GM18907 (cell line): Measurements from ENCODE around the gene IQCH.
"Not testable (repeated sequence)": the region's sequence is repeated elsewhere in the genome, so short reads cannot be mapped to it uniquely, and the experiment has no call there.

Source experiments
- ATAC-seq: cut with Tn5 transposase; IDR thresholded peaks from one replicate; pipeline ENCODE4 v1.9.1; 2021; ENCODE audit warnings: mild to moderate bottlenecking, moderate library complexity; ENCODE audit not compliant: unreplicated experiment

The IQCH gene

GRCh38 chr15:67244971-67245478 lies 9.6 kb upstream of the IQCH start:
- ATAC-seq, result no peak

DNA sequence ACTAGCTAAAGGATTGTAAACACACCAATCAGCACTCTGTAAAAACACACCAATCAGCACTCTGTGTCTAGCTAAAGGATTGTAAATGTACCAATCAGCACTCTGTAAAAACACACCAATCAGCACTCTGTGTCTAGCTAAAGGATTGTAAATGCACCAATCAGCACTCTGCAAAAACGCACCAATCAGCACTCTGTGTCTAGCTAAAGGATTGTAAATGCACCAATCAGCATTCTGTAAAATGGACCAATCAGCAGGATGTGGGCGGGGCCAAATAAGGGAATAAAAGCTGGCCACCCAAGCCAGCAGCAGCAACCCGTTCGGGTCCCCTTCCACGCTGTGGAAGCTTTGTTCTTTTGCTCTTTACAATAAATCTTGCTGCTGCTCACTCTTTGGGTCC lies 8.0 kb upstream of the IQCH start:
- not testable (repeated sequence) for ATAC-seq

GRCh38 chr15:67248011-67248505 lies 6.5 kb upstream of the IQCH start:
- ATAC-seq, result no peak

- no peak for ATAC-seq
Measured at GRCh38 chr15:67249830-67250229, 4.8 kb upstream of the IQCH start.

DNA sequence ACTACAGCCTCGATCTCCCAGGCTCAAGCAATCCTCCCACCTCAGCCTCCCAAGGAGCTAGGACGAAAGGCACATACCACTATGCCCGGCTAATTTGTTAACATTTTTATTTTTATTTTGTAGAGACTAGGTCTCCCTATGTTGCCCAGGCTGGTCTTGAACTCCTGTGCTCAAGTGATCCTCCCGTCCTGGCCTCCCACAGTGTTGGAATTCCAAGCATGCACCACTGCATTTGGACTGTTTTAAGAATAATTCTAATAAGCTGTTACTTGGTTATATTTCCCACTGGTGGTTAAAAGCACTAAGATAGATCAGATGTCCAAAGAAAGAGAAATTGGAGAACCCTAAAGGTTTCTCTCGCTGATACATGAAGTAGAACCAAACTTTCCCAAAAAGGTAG lies 3.3 kb upstream of the IQCH start:
- no peak for ATAC-seq

GRCh38 chr15:67253101-67253500 lies 1.5 kb upstream of the IQCH start:
- no peak for ATAC-seq

DNA sequence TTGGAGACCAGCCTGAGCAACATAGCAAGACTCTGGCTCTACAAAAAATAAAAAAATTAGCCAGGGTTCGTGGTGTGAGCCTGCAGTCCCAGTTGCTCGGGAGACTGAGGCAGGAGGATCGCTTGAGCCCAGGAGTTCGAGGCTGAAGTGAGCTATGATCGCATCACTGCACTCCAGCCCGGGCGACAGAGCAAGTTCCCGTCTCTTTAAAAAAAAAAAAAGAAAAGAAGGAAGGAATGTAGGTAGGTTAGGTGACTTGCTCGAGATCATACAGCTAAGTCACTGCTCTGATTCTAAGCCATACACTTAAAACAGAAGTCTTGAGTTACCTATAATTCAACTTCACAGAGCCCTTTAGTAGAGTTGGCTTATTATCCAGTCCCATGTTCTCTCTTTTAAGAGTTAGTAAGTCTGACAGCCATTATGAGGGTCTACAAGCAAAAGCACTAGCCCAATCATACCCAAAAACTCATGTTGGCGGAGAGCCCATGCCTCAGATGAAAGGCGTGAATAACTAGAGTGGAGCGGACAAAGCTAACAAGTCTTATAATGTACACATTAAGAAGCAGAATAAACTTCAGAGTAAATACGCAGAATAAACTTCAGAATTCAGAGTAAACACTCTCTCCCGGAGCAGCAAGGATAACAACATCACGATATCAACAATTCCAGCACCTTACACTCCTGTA lies 893 bp upstream of the IQCH start:
- no peak for ATAC-seq

DNA sequence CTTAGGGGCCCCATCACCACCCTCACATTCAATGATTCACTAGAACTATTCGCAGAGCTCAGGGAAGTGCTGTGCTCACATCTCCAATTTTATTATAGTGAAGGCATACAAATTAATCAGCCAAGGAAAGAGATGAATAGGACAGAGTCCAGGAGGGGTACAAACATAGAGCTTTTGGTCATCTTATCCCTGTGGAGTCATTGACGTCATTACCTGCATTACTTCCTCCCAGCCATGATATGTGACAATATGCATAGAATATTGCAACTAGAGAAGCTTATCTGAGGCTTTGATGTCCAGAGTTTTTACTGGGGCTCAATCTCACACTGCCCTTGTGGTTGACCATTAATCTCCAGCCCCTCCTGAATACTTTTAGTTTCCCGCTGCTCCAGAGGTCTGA lies 1.5 kb downstream of the IQCH start:
- ATAC-seq, result no peak

GRCh38 chr15:67258412-67258811 lies 3.8 kb downstream of the IQCH start:
- not testable (repeated sequence) for ATAC-seq

DNA sequence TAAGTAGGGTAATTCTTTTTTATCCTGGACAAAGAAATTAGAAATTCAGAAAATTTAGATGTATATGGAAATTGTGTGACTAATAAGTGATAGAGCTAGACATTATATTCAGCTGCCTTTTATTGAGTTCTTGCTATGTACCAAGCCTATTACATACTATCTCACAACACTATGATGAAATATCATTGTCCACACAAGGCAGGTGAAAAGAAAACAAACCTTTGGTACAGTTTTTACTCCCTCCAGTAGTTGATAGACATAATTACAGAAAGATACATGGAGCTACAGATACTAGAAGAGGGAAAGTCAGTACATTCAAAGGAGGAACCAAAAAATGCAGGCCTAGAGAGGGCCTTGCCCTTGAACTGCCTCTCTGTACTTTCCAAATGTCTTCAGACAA lies 4.8 kb downstream of the IQCH start:
- ATAC-seq, result no peak

DNA sequence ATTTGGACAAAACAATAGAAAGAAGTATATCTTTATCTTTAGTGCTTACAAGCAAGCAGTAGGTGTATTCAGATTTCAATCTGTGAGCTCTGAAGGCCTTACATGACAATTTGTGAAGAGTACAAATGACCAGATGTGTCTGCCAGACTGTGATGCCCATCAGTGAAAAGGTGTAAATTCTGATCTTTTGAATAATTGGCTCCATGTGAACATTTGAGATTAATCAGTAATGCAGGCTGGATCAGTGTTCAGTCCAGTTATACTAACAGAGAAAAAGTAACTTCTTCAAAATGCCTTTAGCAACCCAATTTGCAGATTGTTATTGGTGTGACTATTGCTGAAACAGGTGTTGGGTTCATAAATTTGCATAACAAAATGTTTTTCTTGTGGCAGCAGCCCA lies 5.2 kb downstream of the IQCH start:
- ATAC-seq, result no peak

- ATAC-seq, result no peak
Measured at GRCh38 chr15:67266870-67267269, 12.3 kb downstream of the IQCH start.

DNA sequence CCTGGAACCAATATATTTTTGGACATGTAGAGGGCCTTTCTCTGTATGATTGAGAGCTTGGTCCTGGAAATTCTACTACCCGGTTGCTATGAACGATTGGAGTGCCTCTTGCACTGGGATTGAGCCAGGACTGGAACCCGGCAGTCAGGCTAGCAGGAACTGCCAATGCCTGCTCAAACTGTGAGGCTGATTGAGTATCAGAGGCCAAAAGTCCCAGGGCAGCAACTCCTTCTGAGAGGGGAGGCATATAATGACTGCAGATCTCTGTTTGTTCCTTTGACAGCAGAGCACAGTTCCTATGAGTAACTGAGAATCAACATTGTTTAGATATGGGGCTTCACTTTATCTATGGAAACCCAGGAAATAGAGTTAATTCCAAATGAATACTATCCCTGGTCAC lies 12.9 kb downstream of the IQCH start:
- ATAC-seq, result no peak

GRCh38 chr15:67267951-67268941 lies 13.7 kb downstream of the IQCH start:
- no peak for ATAC-seq

DNA sequence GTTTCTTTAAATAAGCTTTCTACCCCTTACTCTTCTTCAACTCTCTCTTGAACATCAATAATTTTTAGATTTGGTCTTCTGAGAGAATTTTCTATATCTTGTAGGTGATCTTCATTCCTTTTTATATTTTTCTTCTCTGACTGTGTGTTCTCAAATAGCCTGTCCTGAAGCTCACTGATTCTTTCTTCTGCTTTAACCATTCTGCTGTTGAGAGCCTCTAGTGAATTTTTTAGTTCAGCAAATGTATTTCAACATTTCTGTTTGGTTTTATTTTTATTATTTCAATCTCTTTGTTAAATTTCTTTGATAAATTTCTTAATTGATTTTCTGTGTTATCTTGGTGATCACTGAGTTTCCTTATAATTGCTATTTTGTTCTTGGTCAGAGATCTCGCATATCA lies 19.6 kb downstream of the IQCH start:
- ATAC-seq, result no peak

DNA sequence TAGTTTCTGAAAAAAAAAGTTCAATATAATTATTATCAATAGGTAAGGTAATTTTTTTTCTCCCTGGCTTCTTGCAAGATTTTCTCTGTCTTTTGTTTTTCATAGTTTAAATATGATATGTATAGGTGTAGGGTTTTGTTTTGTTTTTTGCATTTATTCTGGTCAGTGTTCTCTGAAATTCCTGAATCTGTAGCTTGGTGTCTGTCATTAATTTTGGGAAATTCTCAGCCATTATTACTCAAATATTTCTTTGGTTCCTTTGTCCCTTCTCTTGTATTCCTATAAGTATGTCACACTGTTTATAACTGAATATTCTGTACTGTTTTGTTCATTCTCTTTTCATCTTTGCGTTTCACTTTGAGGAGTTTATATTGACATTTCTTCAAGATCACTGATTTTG lies 22.1 kb downstream of the IQCH start:
- ATAC-seq, result no peak

DNA sequence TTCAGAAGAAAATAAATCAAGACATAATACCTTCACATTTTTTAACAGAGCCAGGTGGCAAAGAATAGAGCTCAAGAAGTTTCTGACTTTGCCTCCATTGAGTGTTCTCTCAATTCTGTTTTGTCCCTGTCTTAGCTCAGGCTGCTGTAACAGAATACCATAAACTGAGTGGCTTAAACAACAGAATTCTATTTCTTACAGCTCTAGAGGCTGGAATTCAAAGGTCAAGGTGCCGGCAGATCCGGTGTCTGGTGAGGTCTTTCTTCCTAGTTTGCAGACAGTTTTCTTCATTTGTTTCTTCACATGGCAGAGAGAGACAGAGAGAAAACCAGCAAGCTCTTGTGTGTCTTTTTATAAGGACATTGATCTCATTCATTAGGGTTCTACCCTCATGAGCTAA lies 25.6 kb downstream of the IQCH start:
- no peak for ATAC-seq

GRCh38 chr15:67281714-67282113 lies 27.1 kb downstream of the IQCH start:
- no peak for ATAC-seq

DNA sequence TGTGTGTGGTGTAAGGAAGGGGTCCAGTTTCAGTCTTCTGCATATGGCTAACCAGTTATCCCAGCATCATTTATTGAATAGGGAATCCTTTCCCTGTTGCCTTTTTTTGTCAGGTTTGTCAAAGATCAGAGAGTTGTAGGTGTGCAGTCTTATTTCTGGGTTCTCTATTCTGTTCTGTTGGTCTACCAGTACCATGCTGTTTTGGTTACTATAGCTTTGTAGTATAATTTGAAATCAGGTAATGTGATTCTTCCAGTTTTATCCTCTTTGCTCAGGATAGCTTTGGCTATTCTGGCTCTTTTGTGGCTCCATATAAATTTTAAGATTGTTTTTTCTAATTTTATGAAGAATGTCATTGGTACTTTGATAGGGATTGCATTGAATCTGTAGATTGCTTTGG lies 31.0 kb downstream of the IQCH start:
- not testable (repeated sequence) for ATAC-seq

DNA sequence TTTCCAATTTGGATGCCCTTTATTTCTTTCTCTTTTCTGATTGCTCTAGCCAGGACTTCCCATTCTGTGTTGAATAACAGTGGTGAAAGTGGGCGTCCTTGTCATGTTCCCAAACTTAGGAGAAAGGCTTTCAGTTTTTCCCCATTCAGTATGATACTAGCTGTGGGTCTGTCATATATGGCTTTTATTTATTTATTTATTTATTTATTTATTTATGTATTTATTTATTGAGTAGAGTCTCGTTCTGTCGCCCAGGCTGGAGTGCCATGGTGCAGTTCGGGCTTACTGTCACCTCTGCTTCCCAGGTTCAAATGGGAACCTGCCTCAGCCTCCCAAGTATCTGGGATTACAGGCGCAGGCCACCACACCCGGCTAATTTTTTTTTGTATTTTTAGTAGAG lies 31.8 kb downstream of the IQCH start:
- not testable (repeated sequence) for ATAC-seq

- ATAC-seq, result no peak
Measured at GRCh38 chr15:67290319-67290718, 35.7 kb downstream of the IQCH start.

DNA sequence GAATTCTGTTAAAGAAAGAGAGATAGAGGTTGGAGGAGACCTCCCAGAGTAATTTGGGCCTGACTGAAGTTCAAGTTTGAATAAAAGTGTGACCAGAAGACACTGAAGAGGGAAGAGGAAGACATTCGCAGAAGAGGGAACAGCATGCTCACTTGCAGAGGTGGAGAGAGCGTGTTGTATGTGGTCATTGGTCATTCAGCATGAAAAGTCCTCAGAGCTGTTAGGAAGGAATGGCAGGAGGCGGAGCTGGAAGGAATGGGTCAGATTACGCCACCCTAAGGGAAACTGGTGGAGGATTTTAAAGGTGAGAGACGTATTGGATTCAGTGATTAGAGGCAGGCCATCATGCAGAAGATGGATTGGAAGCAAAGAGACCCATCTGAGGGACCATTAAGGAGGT lies 41.6 kb downstream of the IQCH start:
- no peak for ATAC-seq
